ENCODE data around the gene ENTREP1.

GRCh38 chr9:69388596-69388995, 63.6 kb downstream of the ENTREP1 start:
- TF ChIP-seq, protein P1, sequence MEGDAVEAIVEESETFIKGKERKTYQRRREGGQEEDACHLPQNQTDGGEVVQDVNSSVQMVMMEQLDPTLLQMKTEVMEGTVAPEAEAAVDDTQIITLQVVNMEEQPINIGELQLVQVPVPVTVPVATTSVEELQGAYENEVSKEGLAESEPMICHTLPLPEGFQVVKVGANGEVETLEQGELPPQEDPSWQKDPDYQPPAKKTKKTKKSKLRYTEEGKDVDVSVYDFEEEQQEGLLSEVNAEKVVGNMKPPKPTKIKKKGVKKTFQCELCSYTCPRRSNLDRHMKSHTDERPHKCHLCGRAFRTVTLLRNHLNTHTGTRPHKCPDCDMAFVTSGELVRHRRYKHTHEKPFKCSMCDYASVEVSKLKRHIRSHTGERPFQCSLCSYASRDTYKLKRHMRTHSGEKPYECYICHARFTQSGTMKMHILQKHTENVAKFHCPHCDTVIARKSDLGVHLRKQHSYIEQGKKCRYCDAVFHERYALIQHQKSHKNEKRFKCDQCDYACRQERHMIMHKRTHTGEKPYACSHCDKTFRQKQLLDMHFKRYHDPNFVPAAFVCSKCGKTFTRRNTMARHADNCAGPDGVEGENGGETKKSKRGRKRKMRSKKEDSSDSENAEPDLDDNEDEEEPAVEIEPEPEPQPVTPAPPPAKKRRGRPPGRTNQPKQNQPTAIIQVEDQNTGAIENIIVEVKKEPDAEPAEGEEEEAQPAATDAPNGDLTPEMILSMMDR (IDR thresholded peaks at IDR 0.05; ENCODE audit: low read length), result no peak
- no peak for TF ChIP-seq EZH2 (IDR thresholded peaks at IDR 0.05; ENCODE audit: borderline replicate concordance, low read length)
